OCI-LY1 (cell line): ENCODE measurements around the gene LTBR.

ENCODE experiments used
- H2AFZ ChIP-seq: fragments of 200-600 bp; sonication (generic), shearing (Covaris generic); 2 replicates; pipeline ENCODE4 v1.6.0; 2014; ENCODE audit warnings: antibody characterized with exemption, mild to moderate bottlenecking, low read length
- H3F3A ChIP-seq: fragments of 200-600 bp; sonication (generic), shearing (Covaris generic); 2 replicates; pipeline ENCODE4 v1.6.0; 2014; ENCODE audit warnings: mild to moderate bottlenecking, antibody characterized with exemption, low read length, moderate library complexity; ENCODE audit not compliant: insufficient read depth
- H3K27ac ChIP-seq: fragments of 200-600 bp; sonication (generic); 2 replicates; pipeline ENCODE4 v1.5.1; 2014; ENCODE audit warnings: low read length, mixed run types, mild to moderate bottlenecking, low read depth; ENCODE audit not compliant: poor library complexity, severe bottlenecking
- H3K27me3 ChIP-seq: fragments of 200-600 bp; sonication (generic); 2 replicates; pipeline ENCODE4 v1.6.0; 2014; ENCODE audit warnings: antibody characterized with exemption, mild to moderate bottlenecking, low read length, moderate library complexity; ENCODE audit not compliant: insufficient read depth
- H3K36me3 ChIP-seq: fragments of 200-600 bp; sonication (generic); 2 replicates; pipeline ENCODE4 v1.6.1; 2014; ENCODE audit warnings: mild to moderate bottlenecking, antibody characterized with exemption, low read length, moderate library complexity, mixed read lengths; ENCODE audit not compliant: insufficient read depth
- H3K4me1 ChIP-seq: fragments of 200-600 bp; sonication (generic); 2 replicates; pipeline ENCODE4 v1.5.1; 2014; ENCODE audit warnings: mild to moderate bottlenecking, low read length, moderate library complexity; ENCODE audit not compliant: insufficient read depth, severe bottlenecking
- H3K4me2 ChIP-seq: fragments of 200-600 bp; sonication (generic), shearing (Covaris generic); 2 replicates; pipeline ENCODE4 v1.6.1; 2014; ENCODE audit warnings: low read length
- H3K4me3 ChIP-seq: fragments of 200-600 bp; sonication (generic); 2 replicates; pipeline ENCODE4 v1.5.1; 2014; ENCODE audit warnings: low read length, low read depth, mild to moderate bottlenecking, mixed read lengths; ENCODE audit not compliant: poor library complexity, severe bottlenecking
- H3K79me2 ChIP-seq: fragments of 200-600 bp; shearing (Covaris generic); 2 replicates; pipeline ENCODE4 v1.6.1; 2016; ENCODE audit warnings: mixed run types, low read length, mixed read lengths; ENCODE audit not compliant: insufficient read depth
- H3K9ac ChIP-seq: fragments of 200-600 bp; sonication (generic), shearing (Covaris generic); 2 replicates; pipeline ENCODE4 v1.6.1; 2014; ENCODE audit warnings: mild to moderate bottlenecking, low read length, mixed read lengths
- H3K9me2 ChIP-seq: fragments of 200-600 bp; sonication (generic), shearing (Covaris generic); 2 replicates; pipeline ENCODE4 v1.6.1; 2014; ENCODE audit warnings: low read depth, mild to moderate bottlenecking, low read length, mixed read lengths
- H3K9me3 ChIP-seq: fragments of 200-600 bp; shearing (Covaris generic); 2 replicates; pipeline ENCODE4 v1.6.1; 2014; ENCODE audit warnings: low read length, mixed read lengths
- H4K20me1 ChIP-seq: fragments of 200-600 bp; sonication (generic), shearing (Covaris generic); 2 replicates; pipeline ENCODE4 v1.6.0; 2016; ENCODE audit warnings: mild to moderate bottlenecking, low read length; ENCODE audit not compliant: insufficient read depth
- CTCF ChIP-seq: fragments of 200-600 bp; sonication (generic), shearing (Covaris generic); IDR thresholded peaks from 2 replicates; pipeline ENCODE4 v1.5.1; 2017; ENCODE audit warnings: mild to moderate bottlenecking, antibody characterized with exemption, low read length, moderate library complexity, mixed read lengths
- EZH2 ChIP-seq: fragments of 200-600 bp; sonication (generic), shearing (Covaris generic); IDR thresholded peaks from 2 replicates; pipeline ENCODE4 v1.8.0; 2017; ENCODE audit warnings: borderline replicate concordance, mixed run types, mild to moderate bottlenecking, antibody characterized with exemption, low read length, moderate library complexity, mixed read lengths

The LTBR gene

GRCh38 chr12:6376079-6376869 lies 7.7 kb upstream of the LTBR start:
- Histone ChIP-seq H2AFZ (no peak overlapping the region), H3K27me3 (peaks cover 19% of the 10 kb centered on the region), H3K27ac (no peak overlapping the region), H3K9me2 (no peaks in the 10 kb centered on the region), H3K79me2 (no peaks in the 10 kb centered on the region), H3K4me3 (no peak overlapping the region), H3K9me3 (no peaks in the 10 kb centered on the region), H3K4me2 (no peak overlapping the region), H3K4me1 (no peaks in the 10 kb centered on the region), H3K9ac (no peak overlapping the region), H3K36me3 (no peaks in the 10 kb centered on the region), H4K20me1 (no peaks in the 10 kb centered on the region), H3F3A (no peaks in the 10 kb centered on the region)
- TF ChIP-seq EZH2, result no peak
- TF ChIP-seq CTCF, result no peak

GRCh38 chr12:6376870-6377666 lies 6.9 kb upstream of the LTBR start:
- Histone ChIP-seq H3K79me2 (no peaks in the 10 kb centered on the region), H3K27me3 (peaks cover 21% of the 10 kb centered on the region), H3K4me2 (no peak overlapping the region), H3K9me2 (no peaks in the 10 kb centered on the region), H3K9me3 (no peaks in the 10 kb centered on the region), H4K20me1 (no peaks in the 10 kb centered on the region), H3K36me3 (no peaks in the 10 kb centered on the region), H2AFZ (no peak overlapping the region), H3F3A (no peaks in the 10 kb centered on the region), H3K9ac (no peak overlapping the region), H3K4me1 (no peaks in the 10 kb centered on the region), H3K27ac (no peak overlapping the region), H3K4me3 (no peak overlapping the region)
- no peak for TF ChIP-seq CTCF
- TF ChIP-seq EZH2, result no peak

GRCh38 chr12:6377667-6377994 lies 6.3 kb upstream of the LTBR start:
- no peaks in the 10 kb centered on the region for H3K79me2 ChIP-seq
- no peaks in the 10 kb centered on the region for H3K4me1 ChIP-seq
- H3K36me3 ChIP-seq, result no peaks in the 10 kb centered on the region
- H3K9me2 ChIP-seq, result no peaks in the 10 kb centered on the region
- no peak overlapping the region for H3K4me2 ChIP-seq
- H3F3A ChIP-seq, result no peaks in the 10 kb centered on the region
- no peaks in the 10 kb centered on the region for H4K20me1 ChIP-seq
- H3K4me3 ChIP-seq, result no peak overlapping the region
- H2AFZ ChIP-seq, result no peak overlapping the region
- H3K27me3 ChIP-seq, result peaks cover 21% of the 10 kb centered on the region
- H3K27ac ChIP-seq, result no peak overlapping the region
- TF ChIP-seq EZH2 (no peak), CTCF (no peak)
- no peaks in the 10 kb centered on the region for H3K9me3 ChIP-seq
- no peak overlapping the region for H3K9ac ChIP-seq
